Measurements from ENCODE around the gene MARCO. TPM values are rescaled to one million over a fixed set of nuclear protein-coding genes. Genes with fewer than 3 reads are reported as not detected.
A peak's percentile ranks its signal among the peaks of the same experiment; 100 is the strongest.

The MARCO gene
- total and polyA plus RNA-seq, 10 donors, result 3.0 to 155 (median 24.3) TPM

- peaks cover 0 to 41% (median 8%) of the 10 kb centered on the region in 7 donors for H3K27me3 ChIP-seq (replicated peaks in 1 of 7)
- 11 to 43% (median 13%) methylated on average over 11 to 38 of the region's 38 CpGs for WGBS, 5 donors
- TF ChIP-seq CTCF (IDR thresholded peaks at IDR 0.05 in 8 of 11, conservative IDR thresholded peaks at IDR 0.05 in 3 of 11), result peak in 6 of 11 experiments; percentile 26 to 48 (median 38)
- no peak for TF ChIP-seq POLR2A (IDR thresholded peaks at IDR 0.05)
- intact Hi-C loops (cut with DNase I; ENCODE audit: low total_unique reads), result no loop called here
- no peaks in the 10 kb centered on the region for H3K9me3 ChIP-seq
- no peak for DNase-seq
- H3K36me3 ChIP-seq, result no peaks in the 10 kb centered on the region
- peak overlapping the region in 1 of 8 donors; percentile 11 for H3K4me3 ChIP-seq
- no peak overlapping the region for H3K27ac ChIP-seq
- peaks cover 0 to 9% (median 3%) of the 10 kb centered on the region in 6 donors for H3K4me1 ChIP-seq
Measured at GRCh38 chr2:119011162-119011909, 69.3 kb downstream of the MARCO start.

- H3K4me3 ChIP-seq, result peak overlapping the region in 1 of 8 donors; percentile 11
- no peaks in the 10 kb centered on the region for H3K9me3 ChIP-seq
- peaks cover 0 to 43% (median 8%) of the 10 kb centered on the region in 7 donors for H3K27me3 ChIP-seq (replicated peaks in 1 of 7)
- TF ChIP-seq CTCF (IDR thresholded peaks at IDR 0.05 in 8 of 11, conservative IDR thresholded peaks at IDR 0.05 in 3 of 11) (no peak), POLR2A (IDR thresholded peaks at IDR 0.05) (no peak), POLR2AphosphoS5 (IDR thresholded peaks at IDR 0.05) (no peak)
- WGBS, 5 donors, result 65 to 78% (median 70%) methylated on average over 5 of the region's 5 CpGs
- no peaks in the 10 kb centered on the region for H3K36me3 ChIP-seq
- no peak overlapping the region for H3K27ac ChIP-seq
- DNase-seq, result no peak
- intact Hi-C loops (cut with DNase I; ENCODE audit: low total_unique reads), result no loop called here
- peaks cover 0 to 9% (median 3%) of the 10 kb centered on the region in 6 donors for H3K4me1 ChIP-seq
Measured at GRCh38 chr2:119011910-119012209, 69.9 kb downstream of the MARCO start.

- intact Hi-C loops (cut with DNase I; ENCODE audit: low total_unique reads), result no loop called here
- DNase-seq, result no peak
- Histone ChIP-seq H3K27ac (no peak overlapping the region), H3K4me3 (no peak overlapping the region), H3K27me3 (replicated peaks in 1 of 7) (peaks cover 0 to 48% (median 8%) of the 10 kb centered on the region in 7 donors), H3K36me3 (no peaks in the 10 kb centered on the region), H3K4me1 (peaks cover 0 to 9% (median 3%) of the 10 kb centered on the region in 6 donors), H3K9me3 (no peaks in the 10 kb centered on the region)
- WGBS, 5 donors, result 76 to 90% (median 87%) methylated on average over 9 to 11 of the region's 11 CpGs
- no peak for TF ChIP-seq CTCF (IDR thresholded peaks at IDR 0.05 in 8 of 11, conservative IDR thresholded peaks at IDR 0.05 in 3 of 11)
Measured at GRCh38 chr2:119012345-119013301, 70.6 kb downstream of the MARCO start.

GRCh38 chr2:119013671-119014070, 71.7 kb downstream of the MARCO start:
- Histone ChIP-seq H3K27ac (no peak overlapping the region), H3K9me3 (no peaks in the 10 kb centered on the region), H3K4me3 (no peak overlapping the region), H3K4me1 (peaks cover 0 to 9% (median 3%) of the 10 kb centered on the region in 6 donors), H3K36me3 (no peaks in the 10 kb centered on the region), H3K27me3 (replicated peaks in 1 of 7) (peaks cover 0 to 56% (median 8%) of the 10 kb centered on the region in 7 donors)
- no peak for DNase-seq
- 55 to 72% (median 69%) methylated on average over 4 of the region's 4 CpGs for WGBS, 5 donors
- intact Hi-C loops (cut with DNase I; ENCODE audit: low total_unique reads), result no loop called here
- TF ChIP-seq CTCF (IDR thresholded peaks at IDR 0.05 in 8 of 11, conservative IDR thresholded peaks at IDR 0.05 in 3 of 11) (no peak), POLR2AphosphoS5 (IDR thresholded peaks at IDR 0.05) (no peak), POLR2A (IDR thresholded peaks at IDR 0.05) (no peak)

Measured in spleen (tissue), 11 donors.